DMS153 (cell line): ENCODE measurements around the gene FYN.
A peak's percentile ranks its signal among the peaks of the same experiment; 100 is the strongest.
"Not testable (repeated sequence)": the region's sequence is repeated elsewhere in the genome, so short reads cannot be mapped to it uniquely, and the experiment has no call there.

Experiments
- DNase-seq: peaks from one replicate; lab custom pipeline; 2025; lab: John Stamatoyannopoulos, UW

Gene FYN

GRCh38 chr6:111660531-111660930 is 212.7 kb downstream of the FYN start:
- DNase-seq = no peak

DNA sequence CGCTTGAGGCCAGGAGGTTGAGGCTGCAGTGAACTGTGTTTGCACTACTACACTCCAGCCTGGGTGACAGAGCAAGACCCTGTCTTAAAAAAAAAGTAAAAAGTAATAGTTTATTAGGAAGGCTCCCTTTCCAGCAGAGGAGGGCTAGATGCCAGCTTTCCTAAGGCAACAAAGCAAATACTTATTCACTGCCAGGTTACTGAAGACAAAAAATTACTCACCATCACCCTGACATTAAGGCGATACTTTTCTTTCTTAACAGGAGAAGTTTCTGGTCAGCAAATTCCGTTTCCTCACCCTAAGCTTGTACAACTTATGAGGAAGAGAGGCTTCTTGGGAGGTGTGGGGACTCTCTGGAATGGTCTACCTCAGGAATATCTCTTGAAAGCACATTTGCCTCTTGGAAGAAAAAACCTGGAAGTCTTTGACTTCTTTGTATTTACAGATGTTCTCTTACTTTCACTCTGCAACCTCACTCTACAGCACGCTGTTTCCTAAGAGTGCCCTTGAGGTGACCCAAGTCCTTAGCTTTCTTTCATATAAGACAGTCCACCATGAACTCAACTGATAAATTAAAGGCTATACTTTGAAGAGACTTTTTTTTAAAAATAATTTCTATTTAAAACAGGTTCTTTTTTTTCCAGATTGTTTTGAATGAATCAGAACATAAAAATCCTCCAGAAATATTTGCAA is 214.6 kb downstream of the FYN start:
- no peak for DNase-seq

GRCh38 chr6:111657146-111657545 is 216.1 kb downstream of the FYN start:
- no peak for DNase-seq

- peak; percentile 92 for DNase-seq
These were observed 219.3 kb downstream of the FYN start for GRCh38 chr6:111653979-111654378.

- DNase-seq = no peak
These were observed 219.8 kb downstream of the FYN start for GRCh38 chr6:111653434-111653833.

DNA sequence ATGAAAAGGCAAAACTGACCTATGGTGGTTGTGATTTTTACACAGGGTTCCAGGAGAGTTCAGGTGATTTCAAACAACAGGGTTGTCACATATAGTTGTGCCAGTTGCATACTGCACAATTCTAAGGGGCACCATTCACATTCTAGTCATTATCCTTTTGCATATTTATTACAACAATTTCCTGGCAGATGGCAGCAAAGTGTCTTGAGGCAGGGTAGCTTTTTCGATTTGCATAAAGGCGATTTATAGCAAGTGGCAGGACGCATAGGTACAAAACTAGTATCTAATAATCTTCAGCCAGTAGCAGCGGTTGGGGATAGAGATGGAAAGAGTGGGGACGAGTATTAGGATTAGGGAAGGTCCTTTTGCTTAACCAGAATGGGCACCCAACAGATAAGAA is 221.1 kb downstream of the FYN start:
- DNase-seq = peak; percentile 10

- DNase-seq = peak; percentile 83
These were observed 221.8 kb downstream of the FYN start for GRCh38 chr6:111651185-111652034.

DNA sequence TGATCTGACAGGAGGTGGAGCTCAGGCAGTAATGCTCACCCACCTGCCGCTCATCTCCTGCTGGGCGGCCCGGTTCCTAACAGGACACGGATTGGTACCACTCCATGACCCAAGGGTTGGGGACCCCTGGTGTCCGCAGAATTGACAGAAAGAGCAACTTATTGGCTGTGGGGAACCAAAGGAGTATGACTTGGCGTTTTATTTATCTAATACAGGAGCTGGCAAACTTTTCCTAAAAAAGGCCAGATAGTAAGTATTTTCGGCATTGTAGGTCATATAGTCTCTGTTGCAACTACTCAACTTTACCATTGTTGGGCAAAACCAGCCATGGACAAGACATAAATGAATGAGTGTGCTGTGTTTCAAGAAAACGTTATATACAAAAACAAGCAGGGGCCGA is 223.2 kb downstream of the FYN start:
- no peak for DNase-seq

- no peak for DNase-seq
These were observed 225.2 kb downstream of the FYN start for GRCh38 chr6:111648100-111648499.

- no peak for DNase-seq
These were observed 226.3 kb downstream of the FYN start for GRCh38 chr6:111646942-111647341.

GRCh38 chr6:111646034-111646433 is 227.2 kb downstream of the FYN start:
- no peak for DNase-seq

DNA sequence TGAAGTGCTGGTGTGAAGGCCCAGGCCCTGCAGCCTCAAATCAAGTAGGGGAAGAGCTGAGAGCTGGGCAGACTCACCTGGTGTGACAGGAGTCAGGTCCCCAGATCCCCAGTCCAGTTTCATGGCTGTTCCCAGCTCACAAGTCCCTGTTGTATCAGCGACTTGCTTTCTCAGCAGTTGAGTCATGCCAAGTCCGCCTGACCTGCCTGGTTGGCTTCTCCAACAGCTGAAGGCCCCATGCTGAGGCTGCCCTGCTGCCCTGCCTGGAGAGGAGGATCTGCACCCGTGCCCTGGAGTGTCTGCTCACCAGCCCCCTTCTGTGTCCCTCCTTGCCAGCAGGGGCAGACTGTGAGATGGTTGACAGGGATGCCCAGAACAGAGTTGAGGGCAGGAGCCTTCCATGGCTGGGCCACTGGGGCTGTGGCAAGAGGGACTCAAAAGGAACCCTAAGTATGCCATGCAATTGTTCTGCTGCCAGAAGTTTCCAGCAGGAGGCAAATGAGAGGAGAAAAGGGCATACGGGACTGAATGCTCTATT is 228.3 kb downstream of the FYN start:
- no peak for DNase-seq

GRCh38 chr6:111642463-111643158 is 230.6 kb downstream of the FYN start:
- no peak for DNase-seq

DNA sequence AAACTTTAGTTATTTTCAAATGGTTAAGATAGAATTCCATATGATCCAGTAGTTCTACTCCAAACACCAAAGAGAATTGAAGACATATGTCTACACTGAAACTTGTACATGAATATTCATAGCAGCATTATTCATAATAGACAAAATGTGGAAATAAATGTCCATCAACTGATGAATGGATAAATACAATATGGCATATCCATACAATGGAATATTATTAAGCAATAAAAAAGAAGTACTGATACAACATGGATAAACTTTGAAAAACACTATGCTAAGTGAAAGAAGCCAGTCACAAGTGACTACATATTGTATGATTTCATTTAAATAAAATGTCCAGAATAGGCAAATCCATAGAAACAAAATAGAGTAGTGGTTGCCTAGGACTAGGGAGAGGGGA is 234.0 kb downstream of the FYN start:
- DNase-seq = no peak

DNA sequence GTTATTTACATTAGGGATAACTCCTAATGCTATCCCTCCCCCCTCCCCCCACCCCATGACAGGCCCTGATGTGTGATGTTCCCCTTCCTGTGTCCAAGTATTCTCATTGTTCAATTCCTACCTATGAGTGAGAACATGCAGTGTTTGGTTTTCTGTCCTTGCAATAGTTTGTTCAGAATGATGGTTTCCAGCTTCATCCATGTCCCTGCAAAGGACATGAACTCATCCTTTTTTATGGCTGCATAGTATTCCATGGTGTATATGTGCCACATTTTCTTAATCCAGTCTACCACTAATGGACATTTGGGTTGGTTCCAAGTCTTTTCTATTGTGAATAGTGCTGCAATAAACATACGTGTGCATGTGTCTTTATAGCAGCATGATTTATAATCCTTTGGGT is 238.3 kb downstream of the FYN start:
- not testable (repeated sequence) for DNase-seq

- no peak for DNase-seq
These were observed 239.4 kb downstream of the FYN start for GRCh38 chr6:111633822-111634221.

DNA sequence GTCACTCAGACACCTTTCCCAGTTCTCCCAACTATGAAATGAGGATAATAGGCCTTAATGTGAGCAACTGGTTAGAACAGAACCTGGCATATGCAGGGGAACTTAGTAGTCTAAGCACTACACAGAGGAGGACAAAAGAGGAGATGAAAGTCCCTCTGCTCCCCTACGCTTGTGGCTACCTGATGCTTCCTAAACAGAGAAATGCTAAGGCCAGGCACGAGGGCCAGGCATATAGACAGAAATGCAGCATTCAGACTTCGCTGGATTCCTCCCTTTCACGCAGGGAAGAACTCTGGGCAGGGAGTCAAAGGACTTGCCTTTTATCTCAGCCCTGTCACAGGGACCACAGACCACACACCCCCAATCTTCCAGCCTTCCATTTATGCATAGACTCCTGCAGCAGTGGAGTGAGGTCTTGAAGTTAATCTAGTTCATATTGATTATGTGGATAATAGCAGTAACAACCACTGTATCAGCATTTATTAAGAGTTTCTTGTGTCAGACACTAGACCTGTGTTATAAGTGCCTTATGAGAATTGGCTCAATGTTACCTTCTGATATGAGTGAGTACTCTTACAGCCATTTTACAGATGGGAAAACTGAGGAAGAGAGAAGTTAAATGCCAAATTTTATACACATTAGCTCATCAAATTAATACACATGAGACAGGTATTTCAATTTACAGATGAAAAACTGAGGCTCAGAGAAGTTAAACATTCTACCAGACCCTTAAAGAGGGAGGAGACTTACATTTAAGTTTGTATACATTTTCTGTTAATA is 240.6 kb downstream of the FYN start:
- DNase-seq = no peak

DNA sequence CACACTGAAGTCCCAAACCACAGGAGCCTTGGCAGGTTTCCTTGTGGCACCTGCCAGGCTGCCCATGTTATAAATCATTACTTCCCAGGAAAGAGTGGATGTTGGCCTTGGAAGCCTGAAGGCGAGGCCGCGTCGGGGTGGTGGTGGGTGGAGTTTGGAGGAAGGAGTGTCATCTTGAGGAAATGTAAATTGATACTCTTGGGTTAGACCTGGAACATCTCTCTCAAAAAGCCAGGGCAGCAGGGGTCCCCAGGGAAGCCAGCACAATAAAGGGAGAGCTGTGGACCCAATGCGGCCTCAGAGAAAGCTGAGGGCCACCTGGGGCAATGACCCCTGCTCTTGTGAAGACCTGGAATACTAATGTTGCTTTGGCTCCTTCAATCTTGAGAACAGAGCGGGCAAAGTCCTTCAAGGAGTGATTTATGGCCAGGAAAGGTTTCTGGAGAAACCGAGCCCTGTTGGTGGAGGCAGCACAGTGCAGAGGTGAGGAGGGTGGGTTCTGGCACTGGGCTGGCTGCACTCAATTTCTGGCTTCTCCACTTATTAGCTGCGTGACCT is 241.3 kb downstream of the FYN start:
- DNase-seq = no peak

DNA sequence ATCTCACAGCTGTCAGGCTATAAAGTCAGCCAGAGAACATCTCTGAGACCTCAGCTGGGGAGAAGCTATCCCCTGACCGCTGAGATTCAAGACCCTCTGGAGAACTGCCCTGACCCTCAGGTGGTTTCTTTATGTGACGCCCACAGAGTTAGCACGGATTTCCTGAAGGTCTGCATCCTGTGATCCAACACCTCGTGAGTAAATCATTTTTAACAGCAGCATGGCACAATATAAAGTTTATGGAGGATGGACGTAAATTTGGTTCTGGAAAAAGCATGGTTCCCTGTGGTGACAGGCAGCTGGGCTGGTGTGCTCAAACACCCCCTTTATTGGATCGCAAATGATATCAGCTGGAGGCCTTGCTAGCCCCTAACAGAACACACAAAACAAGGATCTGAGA is 242.2 kb downstream of the FYN start:
- no peak for DNase-seq

- DNase-seq = no peak
These were observed 245.0 kb downstream of the FYN start for GRCh38 chr6:111628142-111628850.

- DNase-seq = no peak
These were observed 246.8 kb downstream of the FYN start for GRCh38 chr6:111626441-111626840.
